Vagina (tissue), 2 donors: Measurements from ENCODE around the gene KRTAP11-1. TPM values are rescaled to one million over a fixed set of nuclear protein-coding genes. Genes with fewer than 3 reads are reported as not detected.

Source experiments
- DNase-seq, 2 donors: peaks; one replicate each; pipeline ENCODE4 v3.0.0-alpha.2; 2017; ENCODE audit errors: extremely low spot score in 2 of 2
- H3K27ac ChIP-seq: fragments of 200-600 bp; sonication (generic); one replicate; pipeline ENCODE4 v1.5.1; 2019
- H3K27me3 ChIP-seq: fragments of 200-600 bp; sonication (generic); one replicate; pipeline ENCODE4 v1.5.1; 2019
- H3K36me3 ChIP-seq, 2 donors: fragments of 200-600 bp; sonication (generic); one replicate each; pipeline ENCODE4 v1.5.1; 2017 to 2019
- H3K4me1 ChIP-seq: fragments of 200-600 bp; sonication (generic); one replicate; pipeline ENCODE4 v1.5.1; 2019
- H3K4me3 ChIP-seq, 2 donors: fragments of 200-600 bp; sonication (generic); 1 replicate in 1 of 2; 2 replicates in 1 of 2; pipeline ENCODE4 v1.5.1; 2016 to 2019
- H3K9me3 ChIP-seq: fragments of 200-600 bp; sonication (generic); one replicate; pipeline ENCODE4 v1.5.1; 2019
- POLR2A ChIP-seq, 2 donors: fragments of 450-650 bp; IDR thresholded peaks; one replicate each; pipeline ENCODE4 v1.6.1; 2017; ENCODE audit warnings: antibody characterized with exemption in 2 of 2, mild to moderate bottlenecking in 2 of 2, moderate library complexity in 2 of 2
- POLR2AphosphoS5 ChIP-seq, 2 donors: sonication (generic); formaldehyde crosslinking; IDR thresholded peaks; one replicate each; pipeline ENCODE4 v1.9.0; 2017; ENCODE audit warnings: antibody characterized with exemption in 2 of 2, mild to moderate bottlenecking in 2 of 2, low read depth in 1 of 2; ENCODE audit not compliant: insufficient read depth in 1 of 2
- intact Hi-C: fragments of 100-400 bp; cut with DNase I; formaldehyde crosslinking; loops from one replicate; pipeline ENCODE4 v1.15.1; 2023
- total RNA-seq: library from RNA; depleted of rRNA; stranded (reverse); fragments of >200 nt; gene quantifications from one replicate; pipeline ENCODE4 v1.2.3, GENCODE V29; 2016
- TF ChIP-seq, protein P1 (sequence below), 3 experiments: fragments of 450-650 bp in 2 of 3; fragments of 200-600 bp in 1 of 3; sonication (generic) in 1 of 3; IDR thresholded peaks; one replicate each; pipeline ENCODE4 v1.5.1; 2017 to 2019; ENCODE audit warnings: antibody characterized with exemption in 3 of 3, mild to moderate bottlenecking in 2 of 3, moderate library complexity in 2 of 3

KRTAP11-1 gene, protein sequence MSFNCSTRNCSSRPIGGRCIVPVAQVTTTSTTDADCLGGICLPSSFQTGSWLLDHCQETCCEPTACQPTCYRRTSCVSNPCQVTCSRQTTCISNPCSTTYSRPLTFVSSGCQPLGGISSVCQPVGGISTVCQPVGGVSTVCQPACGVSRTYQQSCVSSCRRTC
- not detected for total RNA-seq

DNA sequence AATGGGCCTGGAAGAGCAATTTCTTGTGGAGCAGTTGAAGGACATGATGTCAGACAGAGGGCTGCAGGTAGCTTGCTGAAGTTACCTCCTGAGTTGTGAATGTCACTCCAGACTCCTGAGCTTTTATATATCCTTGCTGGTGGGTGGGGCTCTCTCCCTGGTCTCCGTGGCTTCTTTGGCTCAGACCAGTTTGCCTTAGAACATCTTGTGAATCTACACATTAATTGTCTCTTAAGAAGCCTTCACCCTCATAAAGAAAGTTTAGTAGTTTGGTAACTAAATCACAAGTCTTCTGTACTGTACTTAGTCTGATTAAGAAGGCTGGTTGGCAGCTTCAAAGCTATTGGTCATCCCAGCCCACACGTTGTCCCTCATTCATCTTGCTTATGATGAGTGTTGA is at the start of gene KRTAP11-1:
KRTAP11-1 (minus strand) TSS at position 101 of the 400 bp plus-strand sequence; CDS start at position 45, 56 bp downstream.
- Histone ChIP-seq H3K27ac (no peak within 1 kb of the TSS), H3K4me3 (no peak within 1 kb of the TSS), H3K36me3 (no peaks in the 10 kb centered on the region), H3K27me3 (no peaks in the 10 kb centered on the region), H3K9me3 (no peaks in the 10 kb centered on the region), H3K4me1 (no peaks in the 10 kb centered on the region)
- TF ChIP-seq POLR2AphosphoS5 (IDR thresholded peaks at IDR 0.05; ENCODE audit: insufficient read depth in 1 of 2, low read depth in 1 of 2) (no peak), POLR2A (IDR thresholded peaks at IDR 0.05) (no peak)
- TF ChIP-seq, protein P1, sequence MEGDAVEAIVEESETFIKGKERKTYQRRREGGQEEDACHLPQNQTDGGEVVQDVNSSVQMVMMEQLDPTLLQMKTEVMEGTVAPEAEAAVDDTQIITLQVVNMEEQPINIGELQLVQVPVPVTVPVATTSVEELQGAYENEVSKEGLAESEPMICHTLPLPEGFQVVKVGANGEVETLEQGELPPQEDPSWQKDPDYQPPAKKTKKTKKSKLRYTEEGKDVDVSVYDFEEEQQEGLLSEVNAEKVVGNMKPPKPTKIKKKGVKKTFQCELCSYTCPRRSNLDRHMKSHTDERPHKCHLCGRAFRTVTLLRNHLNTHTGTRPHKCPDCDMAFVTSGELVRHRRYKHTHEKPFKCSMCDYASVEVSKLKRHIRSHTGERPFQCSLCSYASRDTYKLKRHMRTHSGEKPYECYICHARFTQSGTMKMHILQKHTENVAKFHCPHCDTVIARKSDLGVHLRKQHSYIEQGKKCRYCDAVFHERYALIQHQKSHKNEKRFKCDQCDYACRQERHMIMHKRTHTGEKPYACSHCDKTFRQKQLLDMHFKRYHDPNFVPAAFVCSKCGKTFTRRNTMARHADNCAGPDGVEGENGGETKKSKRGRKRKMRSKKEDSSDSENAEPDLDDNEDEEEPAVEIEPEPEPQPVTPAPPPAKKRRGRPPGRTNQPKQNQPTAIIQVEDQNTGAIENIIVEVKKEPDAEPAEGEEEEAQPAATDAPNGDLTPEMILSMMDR (IDR thresholded peaks at IDR 0.05): no peak
- intact Hi-C loops: no loop called here
- DNase-seq: no peak

DNA sequence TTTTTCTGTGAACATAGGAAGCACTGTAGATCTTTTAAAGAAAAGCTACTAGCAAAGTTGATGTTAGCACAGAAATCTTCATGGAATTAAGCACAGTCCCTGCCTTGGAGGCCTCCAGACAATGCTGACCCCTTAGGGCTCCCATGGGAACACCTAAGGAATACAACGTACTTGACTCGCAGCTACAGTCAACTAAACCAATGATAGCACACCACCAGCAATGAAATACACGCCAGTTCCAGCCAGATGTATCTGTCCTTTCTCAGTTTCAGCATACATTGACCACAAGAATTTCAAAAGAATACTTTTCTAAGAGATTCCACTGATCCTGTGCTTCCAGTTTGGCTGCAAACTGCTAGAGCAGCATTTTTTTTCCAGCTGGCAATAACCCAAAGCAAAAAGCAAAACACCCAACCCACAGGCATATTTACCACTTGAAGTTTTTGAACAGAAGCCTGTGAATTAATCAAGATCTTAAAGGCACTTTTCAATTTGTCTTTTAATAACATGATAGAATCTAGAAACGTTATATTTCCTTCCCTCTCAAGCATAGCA is 42.8 kb upstream of the KRTAP11-1 start:
- TF ChIP-seq, protein P1 (IDR thresholded peaks at IDR 0.05): no peak
- no peak for TF ChIP-seq POLR2A (IDR thresholded peaks at IDR 0.05)
- TF ChIP-seq POLR2AphosphoS5 (IDR thresholded peaks at IDR 0.05; ENCODE audit: insufficient read depth in 1 of 2, low read depth in 1 of 2): no peak
- Histone ChIP-seq H3K4me1 (no peaks in the 10 kb centered on the region), H3K9me3 (peaks cover 3% of the 10 kb centered on the region), H3K27ac (no peak overlapping the region), H3K27me3 (no peaks in the 10 kb centered on the region), H3K36me3 (no peaks in the 10 kb centered on the region), H3K4me3 (no peak overlapping the region)
- no peak for DNase-seq
- intact Hi-C loops: no loop called here

DNA sequence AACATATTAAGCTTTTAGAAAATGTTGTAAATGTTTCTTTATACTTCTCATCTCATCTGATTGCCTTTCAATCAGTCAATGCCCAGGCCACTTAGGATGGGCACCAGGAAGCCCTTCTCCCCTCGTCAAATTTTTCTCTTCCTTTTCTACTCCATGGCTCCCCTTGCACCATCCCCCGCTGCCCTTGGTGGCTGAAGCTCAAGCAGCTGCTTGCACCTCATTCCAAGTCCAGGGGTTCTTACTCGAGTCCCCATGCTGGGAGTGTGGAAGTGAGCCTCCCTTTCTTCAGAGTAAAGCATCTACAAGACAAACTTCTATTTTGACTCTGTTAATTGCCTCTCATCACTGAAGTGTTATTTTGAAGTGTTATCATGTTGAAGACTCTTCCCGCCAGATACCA is 39.7 kb upstream of the KRTAP11-1 start:
- Histone ChIP-seq H3K27ac (no peak overlapping the region), H3K9me3 (no peaks in the 10 kb centered on the region), H3K36me3 (no peaks in the 10 kb centered on the region), H3K27me3 (no peaks in the 10 kb centered on the region), H3K4me1 (no peaks in the 10 kb centered on the region), H3K4me3 (no peak overlapping the region)
- intact Hi-C loops: no loop called here
- DNase-seq: peak in 1 of 2 donors; percentile 56
- TF ChIP-seq POLR2AphosphoS5 (IDR thresholded peaks at IDR 0.05; ENCODE audit: insufficient read depth in 1 of 2, low read depth in 1 of 2) (no peak), POLR2A (IDR thresholded peaks at IDR 0.05) (no peak)
- TF ChIP-seq, protein P1 (IDR thresholded peaks at IDR 0.05): no peak

DNA sequence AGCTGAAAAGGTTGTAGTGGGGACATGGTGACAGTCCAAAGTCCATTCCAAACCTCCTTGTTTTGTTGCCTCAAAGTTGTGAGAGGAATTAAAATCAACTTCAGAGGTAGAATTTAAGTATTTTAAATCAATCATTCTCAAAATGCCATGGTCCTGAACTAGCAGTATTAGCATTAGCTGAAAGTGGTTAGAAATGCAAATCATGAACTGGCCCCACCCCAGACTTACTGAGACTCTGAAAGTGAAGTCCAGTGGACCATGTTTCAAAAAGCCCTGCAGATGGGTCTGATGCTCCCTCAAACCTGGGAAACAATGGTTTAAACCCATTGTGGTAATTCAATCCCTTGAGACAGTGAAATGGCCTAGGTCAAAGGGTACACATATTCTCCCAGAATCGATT is 36.2 kb upstream of the KRTAP11-1 start:
- TF ChIP-seq POLR2A (IDR thresholded peaks at IDR 0.05) (no peak), POLR2AphosphoS5 (IDR thresholded peaks at IDR 0.05; ENCODE audit: insufficient read depth in 1 of 2, low read depth in 1 of 2) (no peak)
- TF ChIP-seq, protein P1 (IDR thresholded peaks at IDR 0.05): no peak
- intact Hi-C loops: no loop called here

DNA sequence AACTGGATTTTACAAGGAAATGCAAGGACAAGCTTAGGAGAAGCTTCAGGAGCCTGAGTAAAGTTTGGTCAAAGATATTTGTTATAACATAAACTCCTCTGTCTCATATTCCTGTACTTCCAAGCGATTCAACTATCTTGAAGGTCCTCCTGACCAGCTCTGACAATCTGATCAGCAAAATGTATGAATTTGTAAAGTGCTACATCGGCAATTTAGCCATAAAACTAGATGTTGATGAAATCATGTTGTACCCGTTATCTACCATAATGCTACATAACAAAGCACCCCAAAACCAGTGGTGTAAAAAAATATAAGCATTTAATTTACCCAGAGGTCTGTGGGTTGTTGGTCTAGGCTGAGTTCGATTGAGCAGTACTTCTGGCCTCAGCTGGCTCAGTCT is 19.5 kb upstream of the KRTAP11-1 start:
- TF ChIP-seq POLR2AphosphoS5 (IDR thresholded peaks at IDR 0.05; ENCODE audit: insufficient read depth in 1 of 2, low read depth in 1 of 2) (no peak), POLR2A (IDR thresholded peaks at IDR 0.05) (no peak)
- TF ChIP-seq, protein P1 (IDR thresholded peaks at IDR 0.05): no peak
- intact Hi-C loops: no loop called here

More for the DNA sequence above, 36.2 kb upstream of the KRTAP11-1 start:
- no peak overlapping the region for H3K4me3 ChIP-seq
- no peaks in the 10 kb centered on the region for H3K27me3 ChIP-seq
- peak in 1 of 2 donors; percentile 34 for DNase-seq
- no peaks in the 10 kb centered on the region for H3K4me1 ChIP-seq
- H3K27ac ChIP-seq: no peak overlapping the region
- no peaks in the 10 kb centered on the region for H3K36me3 ChIP-seq
- H3K9me3 ChIP-seq: no peaks in the 10 kb centered on the region

More for the DNA sequence above, 19.5 kb upstream of the KRTAP11-1 start:
- no peak overlapping the region for H3K4me3 ChIP-seq
- no peaks in the 10 kb centered on the region for H3K36me3 ChIP-seq
- H3K4me1 ChIP-seq: no peaks in the 10 kb centered on the region
- no peaks in the 10 kb centered on the region for H3K9me3 ChIP-seq
- H3K27ac ChIP-seq: no peak overlapping the region
- no peaks in the 10 kb centered on the region for H3K27me3 ChIP-seq
- no peak for DNase-seq
